Gastrocnemius medialis (tissue), 4 donors: ENCODE results near the gene NGDN. TPM values are rescaled to one million over a fixed set of nuclear protein-coding genes. Genes with fewer than 3 reads are reported as not detected.

Experiments
- ATAC-seq, 2 donors: fragments of 150-250 bp; one replicate each; pipeline ENCODE4 v1.9.1; 2016
- DNase-seq, 2 donors: peaks; one replicate each; pipeline ENCODE4 v3.0.0-alpha.2; 2019
- H3K27ac ChIP-seq, 4 donors: fragments of 200-600 bp; sonication (generic); 1 replicate in 1 of 4; 2 replicates in 3 of 4; pipeline ENCODE4 v1.5.1; 2016 to 2018; ENCODE audit warnings: mild to moderate bottlenecking in 2 of 4, moderate library complexity in 1 of 4
- H3K27me3 ChIP-seq, 3 donors: fragments of 200-600 bp; sonication (generic) in 2 of 3; 1 replicate in 1 of 3; 2 replicates in 2 of 3; pipeline versions ENCODE4 v1.5.1 to v1.6.0; 2016 to 2019; ENCODE audit warnings: mild to moderate bottlenecking in 1 of 3, moderate library complexity in 1 of 3
- H3K36me3 ChIP-seq, 2 donors: fragments of 200-600 bp; sonication (generic) in 1 of 2; one replicate each; pipeline ENCODE4 v1.5.1; 2017 to 2018
- H3K4me1 ChIP-seq, 2 donors: fragments of 200-600 bp; sonication (generic) in 1 of 2; one replicate each; pipeline ENCODE4 v1.5.1; 2016 to 2017; ENCODE audit warnings: mild to moderate bottlenecking in 2 of 2
- H3K4me3 ChIP-seq, 4 donors: fragments of 200-600 bp; sonication (generic) in 3 of 4; 1 replicate in 1 of 4; 2 replicates in 3 of 4; pipeline ENCODE4 v1.5.1; 2016 to 2019; ENCODE audit warnings: mild to moderate bottlenecking in 2 of 4
- H3K9me3 ChIP-seq, 3 donors: fragments of 200-600 bp; sonication (generic) in 2 of 3; 1 replicate in 1 of 3; 2 replicates in 2 of 3; pipeline ENCODE4 v1.5.1; 2016 to 2019
- CTCF ChIP-seq, 5 experiments: fragments of 450-650 bp in 3 of 5; fragments of 200-600 bp in 2 of 5; sonication (generic) in 2 of 5; IDR thresholded peaks in 4 of 5; conservative IDR thresholded peaks in 1 of 5; 1 replicate in 4 of 5; 2 replicates in 1 of 5; pipeline ENCODE4 v1.5.1; 2016 to 2019; ENCODE audit warnings: antibody characterized with exemption in 5 of 5, mild to moderate bottlenecking in 3 of 5, moderate library complexity in 3 of 5
- POLR2A ChIP-seq, 2 donors: fragments of 450-650 bp; IDR thresholded peaks; one replicate each; pipeline ENCODE4 v1.6.1; 2017; ENCODE audit warnings: antibody characterized with exemption in 2 of 2, mild to moderate bottlenecking in 2 of 2, moderate library complexity in 2 of 2
- in situ Hi-C, 4 donors: fragments of 200-750 bp; cut with MboI; loops; one replicate each; pipeline versions ENCODE4 v1.15.0 to v1.8.0; 2017; ENCODE audit warnings: low sequenced_read_pairs in 4 of 4
- intact Hi-C: fragments of 100-400 bp; cut with DNase I; formaldehyde crosslinking; loops from one replicate; pipeline ENCODE4 v1.15.1; 2023; ENCODE audit warnings: low total_unique reads
- total RNA-seq, 4 donors: library from RNA; depleted of rRNA; stranded (reverse); fragments of >200 nt; gene quantifications; one replicate each; pipeline versions ENCODE4 v1.1.0 to v1.2.3, GENCODE V29; 2016

NGDN gene
- total RNA-seq, 4 donors from 2014 or later = 27.9 to 41.9 (median 36.1) TPM

- H3K27me3 ChIP-seq = no peaks in the 10 kb centered on the region
- H3K9me3 ChIP-seq = no peaks in the 10 kb centered on the region
- intact Hi-C loops = no loop called here
- TF ChIP-seq POLR2A (IDR thresholded peaks at IDR 0.05) = no peak
- TF ChIP-seq CTCF (IDR thresholded peaks at IDR 0.05 in 4 of 5, conservative IDR thresholded peaks at IDR 0.05 in 1 of 5) = no peak
- ATAC-seq (no peak), DNase-seq (no peak)
- no peak overlapping the region for H3K4me3 ChIP-seq
- in situ Hi-C loops = no loop called here
- H3K27ac ChIP-seq = no peak overlapping the region
- H3K4me1 ChIP-seq = no peaks in the 10 kb centered on the region
- H3K36me3 ChIP-seq = no peaks in the 10 kb centered on the region
Measured at GRCh38 chr14:23524954-23525353, 55.5 kb downstream of the NGDN start.

GRCh38 chr14:23525611-23526010 is 56.1 kb downstream of the NGDN start:
- no peak for DNase-seq
- intact Hi-C loops = no loop called here

More at GRCh38 chr14:23525611-23526010, 56.1 kb downstream of the NGDN start:
- no peak for TF ChIP-seq CTCF (IDR thresholded peaks at IDR 0.05 in 4 of 5, conservative IDR thresholded peaks at IDR 0.05 in 1 of 5)
- TF ChIP-seq POLR2A (IDR thresholded peaks at IDR 0.05) = no peak
- no peaks in the 10 kb centered on the region for H3K27me3 ChIP-seq
- H3K27ac ChIP-seq = no peak overlapping the region
- H3K9me3 ChIP-seq = no peaks in the 10 kb centered on the region
- in situ Hi-C loops = no loop called here
- no peaks in the 10 kb centered on the region for H3K4me1 ChIP-seq
- H3K4me3 ChIP-seq = no peak overlapping the region
- no peak for ATAC-seq
- H3K36me3 ChIP-seq = no peaks in the 10 kb centered on the region

Other genes starting within 250 kb of the NGDN start
- gene RNF212B, start 231.8 kb upstream of the NGDN start, total RNA-seq = not detected
- gene HOMEZ, start 183.6 kb upstream of the NGDN start, total RNA-seq = 1 to 10 TPM; 7.8 to 10.0 (median 8.4) TPM
- gene PPP1R3E, start 166.8 kb upstream of the NGDN start, total RNA-seq = 1 to 10 TPM; 5.9 to 7.9 (median 6.7) TPM
- 10 to 100 TPM; 13.4 to 24.9 (median 23.8) TPM for gene BCL2L2, start 162.9 kb upstream of the NGDN start, total RNA-seq
- gene PABPN1, start 148.2 kb upstream of the NGDN start, total RNA-seq = 10 to 100 TPM; 15.7 to 32.8 (median 26.6) TPM
- 1 to 10 TPM in 2 of 4 donors, under 1 TPM in 2; 0.68 to 2.7 (median 1.4) TPM for gene SLC22A17, start 116.8 kb upstream of the NGDN start, total RNA-seq
- gene EFS, start 104.5 kb upstream of the NGDN start, total RNA-seq = 1 to 10 TPM in 3 of 4 donors, under 1 TPM in 1; 0.31 to 4.1 (median 1.6) TPM
- not detected for gene IL25, start 96.9 kb upstream of the NGDN start, total RNA-seq
- 1 to 10 TPM in 1 of 4 donors, not detected in 3; 1.7 TPM for gene CMTM5, start 92.7 kb upstream of the NGDN start, total RNA-seq
- gene MYH6, start 61.4 kb upstream of the NGDN start, total RNA-seq = 1,000 to 10,000 TPM in 1 of 4 donors, 100 to 1,000 TPM in 1, 10 to 100 TPM in 2; 20.4 to 1,496 (median 303) TPM
- 1,000 to 10,000 TPM; 1,360 to 5,274 (median 3,359) TPM for gene MYH7, start 34.0 kb upstream of the NGDN start, total RNA-seq
- gene ZFHX2, start 82.1 kb downstream of the NGDN start, total RNA-seq = under 1 TPM in 3 of 4 donors, not detected in 1; 0.23 to 0.44 (median 0.41) TPM
- gene THTPA, start 86.6 kb downstream of the NGDN start, total RNA-seq = 10 to 100 TPM; 13.2 to 32.9 (median 21.4) TPM
- gene AP1G2, start 98.1 kb downstream of the NGDN start, total RNA-seq = 10 to 100 TPM in 1 of 4 donors, 1 to 10 TPM in 3; 1.5 to 31.5 (median 7.8) TPM
- gene JPH4, start 109.1 kb downstream of the NGDN start, total RNA-seq = under 1 TPM in 1 of 4 donors, not detected in 3; 0.09 TPM
- gene DHRS2, start 166.7 kb downstream of the NGDN start, total RNA-seq = not detected